Epithelial cell of esophagus (primary cell): Measurements from ENCODE around the gene ZNRD2.

ENCODE experiments used
- DNase-seq: peaks from one replicate; pipeline ENCODE4 v3.0.0; 2010; ENCODE audit warnings: low read depth
- H3K4me3 ChIP-seq: 2 replicates; pipeline ENCODE4 v1.5.1; 2011; ENCODE audit warnings: mild to moderate bottlenecking, low read length, control low read depth
- TF ChIP-seq, protein P1 (sequence below): IDR thresholded peaks from 2 replicates; pipeline ENCODE4 v1.5.1; 2011; ENCODE audit warnings: low read depth, mild to moderate bottlenecking, low read length, control low read depth, inconsistent platforms; ENCODE audit not compliant: insufficient read depth; ENCODE audit errors: missing control alignments

ZNRD2 gene

DNA sequence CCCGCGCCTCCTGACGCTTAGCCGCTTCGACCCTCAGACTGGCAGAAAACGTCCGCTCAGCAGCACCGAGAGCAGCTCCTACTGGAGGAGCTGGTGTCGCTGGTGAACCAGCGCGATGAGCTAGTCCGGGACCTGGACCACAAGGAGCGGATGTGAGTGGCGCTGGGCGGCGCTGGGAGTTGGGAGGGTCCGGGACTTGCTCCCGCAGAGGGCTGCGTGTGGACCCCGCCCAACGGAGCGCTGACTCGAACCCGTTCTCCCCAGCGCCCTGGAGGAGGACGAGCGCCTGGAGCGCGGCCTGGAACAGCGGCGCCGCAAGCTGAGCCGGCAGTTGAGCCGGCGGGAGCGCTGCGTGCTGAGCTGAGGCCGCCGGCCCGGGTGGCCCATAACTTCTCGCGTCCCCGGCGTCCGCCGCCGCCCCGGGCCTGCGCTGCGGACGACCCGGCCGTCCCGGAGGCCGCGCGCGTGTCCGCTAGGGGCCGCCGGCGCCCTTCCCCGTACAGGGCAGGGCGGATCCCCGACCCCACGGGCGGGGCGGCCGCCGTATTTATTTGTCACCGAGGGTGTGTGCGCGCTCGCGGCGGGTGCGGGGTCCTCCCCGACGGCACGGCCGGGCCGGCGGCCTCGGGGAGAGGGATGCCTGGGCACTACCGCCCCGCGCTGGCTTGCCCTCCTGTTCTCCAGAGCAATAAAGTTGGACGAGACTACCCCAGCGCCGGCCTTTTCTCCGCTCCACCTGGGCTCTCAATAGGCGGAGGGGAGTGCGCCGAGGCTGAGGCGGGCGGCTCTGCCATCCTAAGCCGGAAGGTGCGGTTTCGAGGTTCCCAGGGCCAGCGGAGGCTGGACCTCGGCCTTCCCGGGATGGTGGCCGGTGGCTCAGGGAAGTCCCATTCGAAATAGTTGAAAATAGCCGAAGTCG is 21.9 kb downstream of the ZNRD2 start:
- TF ChIP-seq, protein P1, sequence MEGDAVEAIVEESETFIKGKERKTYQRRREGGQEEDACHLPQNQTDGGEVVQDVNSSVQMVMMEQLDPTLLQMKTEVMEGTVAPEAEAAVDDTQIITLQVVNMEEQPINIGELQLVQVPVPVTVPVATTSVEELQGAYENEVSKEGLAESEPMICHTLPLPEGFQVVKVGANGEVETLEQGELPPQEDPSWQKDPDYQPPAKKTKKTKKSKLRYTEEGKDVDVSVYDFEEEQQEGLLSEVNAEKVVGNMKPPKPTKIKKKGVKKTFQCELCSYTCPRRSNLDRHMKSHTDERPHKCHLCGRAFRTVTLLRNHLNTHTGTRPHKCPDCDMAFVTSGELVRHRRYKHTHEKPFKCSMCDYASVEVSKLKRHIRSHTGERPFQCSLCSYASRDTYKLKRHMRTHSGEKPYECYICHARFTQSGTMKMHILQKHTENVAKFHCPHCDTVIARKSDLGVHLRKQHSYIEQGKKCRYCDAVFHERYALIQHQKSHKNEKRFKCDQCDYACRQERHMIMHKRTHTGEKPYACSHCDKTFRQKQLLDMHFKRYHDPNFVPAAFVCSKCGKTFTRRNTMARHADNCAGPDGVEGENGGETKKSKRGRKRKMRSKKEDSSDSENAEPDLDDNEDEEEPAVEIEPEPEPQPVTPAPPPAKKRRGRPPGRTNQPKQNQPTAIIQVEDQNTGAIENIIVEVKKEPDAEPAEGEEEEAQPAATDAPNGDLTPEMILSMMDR: no peak
- peak; percentile 66 for DNase-seq
- peak overlapping the region; percentile 4 for H3K4me3 ChIP-seq

DNA sequence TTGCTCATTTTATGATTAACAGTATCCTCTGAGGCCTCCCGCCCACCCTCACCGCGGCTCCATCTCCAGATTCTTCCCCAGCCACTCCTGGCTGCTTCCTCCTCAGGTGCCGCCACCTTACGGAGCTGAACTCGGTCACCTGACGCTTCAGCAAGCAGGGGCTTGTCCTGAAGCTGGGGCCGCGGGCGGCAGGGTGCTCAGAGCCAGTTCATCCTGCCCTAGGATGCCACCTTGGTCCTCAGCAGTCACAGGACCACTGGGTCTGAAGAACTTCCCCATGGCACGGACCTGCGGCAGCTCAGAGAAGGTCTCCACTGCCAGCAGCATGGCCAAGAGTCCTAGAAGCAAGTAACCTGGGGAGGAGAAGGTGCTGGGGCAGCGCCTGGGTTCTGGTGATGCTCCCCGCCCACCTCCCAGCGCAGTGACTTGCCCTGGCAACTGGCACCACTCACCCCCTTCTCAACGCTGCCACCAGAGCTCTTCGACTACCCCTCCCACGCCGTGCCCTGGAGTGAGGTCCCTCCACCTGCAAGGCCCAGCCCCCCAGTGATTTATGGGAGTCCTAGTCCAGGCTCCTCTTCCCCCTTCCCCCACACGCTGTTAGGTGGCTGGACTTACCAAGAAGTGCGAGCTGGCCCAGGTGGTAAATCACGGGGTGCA is 22.7 kb downstream of the ZNRD2 start:
- H3K4me3 ChIP-seq: peak overlapping the region; percentile 4
- peak; percentile 87 for DNase-seq
- TF ChIP-seq, protein P1: no peak

DNA sequence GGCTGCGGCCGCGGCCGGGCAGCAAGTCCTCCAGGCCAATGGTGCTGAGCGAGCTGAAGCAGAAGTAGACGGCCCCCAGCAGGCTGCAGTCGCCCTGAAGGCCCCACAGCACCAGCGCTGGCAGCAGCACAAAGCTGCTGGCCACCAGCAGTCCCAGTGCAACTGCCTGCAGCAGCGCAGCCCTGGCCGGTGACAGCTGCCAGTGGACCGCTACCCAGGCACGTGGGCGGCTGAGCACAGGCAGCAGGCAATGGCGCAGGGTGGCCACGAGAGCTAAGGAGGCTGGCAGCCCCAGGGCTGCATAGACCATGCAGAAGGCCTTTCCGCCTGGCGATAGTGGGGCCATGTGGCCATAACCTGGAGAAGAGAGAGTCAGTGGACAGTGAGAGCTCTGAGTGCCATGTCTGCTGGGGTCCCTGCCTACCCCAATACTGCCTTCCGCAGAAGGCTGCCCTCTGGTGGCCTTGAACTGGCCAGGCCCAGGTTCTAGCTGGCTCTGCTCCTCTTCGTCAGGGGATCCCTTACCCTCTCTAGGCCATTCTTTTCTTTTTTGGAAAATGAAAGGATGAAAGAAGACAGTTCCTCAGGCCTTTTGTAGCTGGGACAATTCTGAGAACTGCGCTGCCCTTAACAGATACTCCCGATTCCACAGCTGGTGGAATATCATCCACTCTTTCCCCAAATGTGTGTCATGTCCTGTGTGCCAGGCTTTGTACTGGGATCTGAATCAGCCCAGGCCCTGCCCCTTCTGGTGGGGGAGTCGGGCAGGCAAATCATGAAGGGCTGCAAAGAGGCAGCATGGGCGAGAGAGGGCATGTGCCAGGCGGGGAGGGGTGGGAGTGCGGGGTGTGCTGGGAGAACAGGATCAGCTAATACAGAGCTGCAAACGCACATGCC is 23.5 kb downstream of the ZNRD2 start:
- no peak overlapping the region for H3K4me3 ChIP-seq
- DNase-seq: no peak

DNA sequence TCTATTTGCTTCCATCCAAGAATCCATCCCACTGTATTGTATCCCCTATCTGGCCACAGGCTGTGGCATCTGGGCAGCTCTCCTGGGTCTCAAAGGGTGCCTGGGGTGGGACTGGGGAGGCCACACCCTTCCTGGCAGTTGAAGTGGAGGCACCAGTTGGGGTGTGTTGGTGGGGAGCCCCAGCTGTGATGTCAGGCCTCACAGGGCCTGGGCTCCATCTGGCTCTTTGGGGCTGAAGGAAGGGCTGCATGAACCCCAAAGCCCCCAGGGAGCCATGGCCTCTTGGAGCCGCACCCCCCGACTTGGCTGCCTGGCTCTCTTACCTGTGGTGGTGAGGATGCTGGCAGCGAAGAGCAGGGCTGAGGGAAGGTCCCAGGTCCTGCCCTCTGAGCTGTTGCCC is 24.9 kb downstream of the ZNRD2 start:
- DNase-seq: no peak
- no peak overlapping the region for H3K4me3 ChIP-seq
- TF ChIP-seq, protein P1: no peak

More for the DNA sequence above, 23.5 kb downstream of the ZNRD2 start:
- TF ChIP-seq, protein P1: peak; percentile 63

DNA sequence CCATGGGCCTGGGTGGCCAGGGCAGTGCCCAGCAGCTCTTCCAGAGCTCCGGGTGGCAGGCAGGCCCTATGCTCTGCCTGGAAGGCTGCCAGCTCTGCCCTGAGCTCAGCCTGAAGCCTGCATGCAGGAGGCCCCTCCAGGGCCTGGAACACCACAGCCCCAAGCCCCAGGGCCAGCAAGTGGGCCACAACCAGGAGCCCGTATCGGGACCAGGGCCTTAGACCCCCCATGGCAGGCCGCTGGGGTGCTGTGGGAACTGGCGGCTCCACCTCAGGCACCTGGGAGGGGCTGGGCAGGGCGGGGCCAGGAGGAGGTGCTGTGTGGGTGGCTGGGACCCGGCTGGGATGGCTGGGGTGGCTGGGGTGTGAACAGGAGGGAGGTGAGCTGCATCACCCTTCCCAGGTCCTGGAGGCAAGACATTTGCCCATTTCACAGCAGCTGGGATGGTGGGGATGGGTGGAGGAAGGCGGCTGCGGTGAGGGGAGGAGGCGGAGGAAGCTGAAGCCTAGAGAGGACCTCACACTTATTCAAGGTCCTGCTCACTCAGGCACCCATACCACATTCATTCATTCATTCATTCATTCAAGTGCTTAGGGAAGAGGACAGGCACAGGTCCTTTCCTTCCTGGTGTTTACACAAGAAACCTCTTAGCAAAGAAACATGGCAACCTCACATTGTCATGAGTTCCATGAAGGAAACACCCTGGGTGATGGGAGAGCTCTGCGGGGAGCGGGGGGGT is 25.4 kb downstream of the ZNRD2 start, which contains the start of gene KCNK7:
KCNK7 (minus strand) TSS at position 258 of the 739 bp plus-strand sequence; CDS start at position 230, 28 bp downstream.
- no peak for DNase-seq
- TF ChIP-seq, protein P1: no peak
- H3K4me3 ChIP-seq: no peak within 1 kb of the TSS

DNA sequence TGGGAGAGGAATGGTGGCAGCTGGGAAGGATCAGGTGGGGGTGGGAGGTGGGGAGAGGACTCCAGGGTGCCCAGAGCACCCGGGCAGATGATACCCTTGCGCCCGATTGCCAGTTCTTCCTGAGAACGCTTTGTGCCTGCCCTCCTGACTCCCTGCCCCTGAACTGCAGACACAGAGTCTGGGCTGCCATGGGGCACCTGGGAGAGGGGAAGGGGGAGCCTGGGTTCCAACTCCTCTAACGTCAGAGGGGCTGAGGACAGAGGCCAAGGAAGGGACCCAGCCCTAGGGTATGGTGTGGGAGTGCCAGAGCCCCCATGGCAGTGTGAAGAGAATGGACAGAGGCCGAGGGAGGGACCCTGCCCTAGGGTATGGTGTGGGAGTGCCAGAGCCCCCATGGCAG is 26.2 kb downstream of the ZNRD2 start:
- DNase-seq: no peak
- no peak overlapping the region for H3K4me3 ChIP-seq
- TF ChIP-seq, protein P1: no peak
